Posterior vena cava (tissue), 2 donors: ENCODE data around the gene MAGEA6. TPM values are rescaled to one million over a fixed set of nuclear protein-coding genes. Genes with fewer than 3 reads are reported as not detected.
"Not testable (repeated sequence)": the region's sequence is repeated elsewhere in the genome, so short reads cannot be mapped to it uniquely, and the experiment has no call there.

ENCODE experiments used
- DNase-seq: peaks from one replicate; pipeline ENCODE4 v3.0.0-alpha.2; 2020; ENCODE audit warnings: low spot score
- intact Hi-C, 2 donors: fragments of 100-400 bp; cut with DNase I; formaldehyde crosslinking; loops; one replicate each; pipeline versions ENCODE4 v1.14.1 to v1.14.2; 2022 to 2023
- long read RNA-seq, 2 donors: library from polyadenylated mRNA; unstranded; transcript quantifications; one replicate each; pipeline ENCODE4 v2.0.0, GENCODE V29; 2020 to 2021
- total RNA-seq, 2 donors: library from RNA; stranded (reverse); fragmentation: NEBNext Ultra II Directional; extraction: Animal tissue kit (Norgen Biotek cat#: 25700); gene quantifications; one replicate each; pipeline ENCODE4 v1.2.1, GENCODE V29; 2021
- donor health status: DM: yes; HTN: yes; CAD: no.
- donor health status: DM: yes; HTN: yes; CAD: no.

The MAGEA6 gene
- total RNA-seq = not detected
- long read RNA-seq, donor 1 = 0 reads
- long read RNA-seq, donor 2 = 0 reads

- DNase-seq, intact Hi-C loops: not testable (repeated sequence)
Measured at GRCh38 chrX:152769549-152770289, at the start of gene MAGEA6. MAGEA6 (minus strand) TSS chrX:152769689; CDS start chrX:152767650, 2,039 bp downstream.

GRCh38 chrX:152819266-152819665 is 49.8 kb upstream of the MAGEA6 start:
- no peak for DNase-seq
- intact Hi-C loops = no loop called here

- no peak for DNase-seq
- intact Hi-C loops = no loop called here
Measured at GRCh38 chrX:152818356-152818755, 48.9 kb upstream of the MAGEA6 start.

- intact Hi-C loops = no loop called here
- no peak for DNase-seq
Measured at GRCh38 chrX:152817078-152817764, 47.7 kb upstream of the MAGEA6 start.

- intact Hi-C loops = no loop called here
Measured at GRCh38 chrX:152814048-152814447, 44.6 kb upstream of the MAGEA6 start.

GRCh38 chrX:152813206-152813605 is 43.7 kb upstream of the MAGEA6 start:
- no peak for DNase-seq
- intact Hi-C loops = no loop called here

More at GRCh38 chrX:152814048-152814447, 44.6 kb upstream of the MAGEA6 start:
- no peak for DNase-seq

GRCh38 chrX:152810403-152810802 is 40.9 kb upstream of the MAGEA6 start:
- DNase-seq = no peak
- intact Hi-C loops = no loop called here

GRCh38 chrX:152806035-152806434 is 36.5 kb upstream of the MAGEA6 start:
- intact Hi-C loops = no loop called here
- DNase-seq = no peak

- no peak for DNase-seq
- intact Hi-C loops = no loop called here
Measured at GRCh38 chrX:152798945-152799344, 29.5 kb upstream of the MAGEA6 start.

- not testable (repeated sequence) for DNase-seq
Measured at GRCh38 chrX:152787062-152787461, 17.6 kb upstream of the MAGEA6 start.

GRCh38 chrX:152766562-152766961 is 2.9 kb downstream of the MAGEA6 start:
- DNase-seq = peak; percentile 46
- intact Hi-C loops = not testable (repeated sequence)

More at GRCh38 chrX:152787062-152787461, 17.6 kb upstream of the MAGEA6 start:
- intact Hi-C loops = not testable (repeated sequence)

- DNase-seq, intact Hi-C loops: not testable (repeated sequence)
Measured at GRCh38 chrX:152761582-152761981, 7.9 kb downstream of the MAGEA6 start.

GRCh38 chrX:152759544-152759943 is 9.9 kb downstream of the MAGEA6 start:
- DNase-seq, intact Hi-C loops: not testable (repeated sequence)

- DNase-seq, intact Hi-C loops: not testable (repeated sequence)
Measured at GRCh38 chrX:152758918-152759317, 10.6 kb downstream of the MAGEA6 start, which contains the start of gene CSAG3. CSAG3 (plus strand) TSS chrX:152759218.

- DNase-seq, intact Hi-C loops: not testable (repeated sequence)
Measured at GRCh38 chrX:152754871-152755270, 14.6 kb downstream of the MAGEA6 start.

GRCh38 chrX:152753686-152754650 is 15.5 kb downstream of the MAGEA6 start, which contains the start of gene MAGEA2:
MAGEA2 (minus strand) TSS chrX:152753842; CDS start chrX:152751363, 2,479 bp downstream.
- DNase-seq, intact Hi-C loops: not testable (repeated sequence)

GRCh38 chrX:152738560-152738959 is 30.9 kb downstream of the MAGEA6 start:
- intact Hi-C loops = no loop called here

GRCh38 chrX:152736528-152736927 is 33.0 kb downstream of the MAGEA6 start:
- DNase-seq = not testable (repeated sequence)

More at GRCh38 chrX:152738560-152738959, 30.9 kb downstream of the MAGEA6 start:
- DNase-seq = no peak

More at GRCh38 chrX:152736528-152736927, 33.0 kb downstream of the MAGEA6 start:
- intact Hi-C loops = not testable (repeated sequence)
